HG02938 (cell line): ENCODE data around the gene TEPSIN.

Source experiments
- ATAC-seq: cut with Tn5 transposase; IDR thresholded peaks from one replicate; pipeline ENCODE4 v1.9.1; 2021; ENCODE audit warnings: mild to moderate bottlenecking, moderate library complexity; ENCODE audit not compliant: unreplicated experiment

The TEPSIN gene, protein sequence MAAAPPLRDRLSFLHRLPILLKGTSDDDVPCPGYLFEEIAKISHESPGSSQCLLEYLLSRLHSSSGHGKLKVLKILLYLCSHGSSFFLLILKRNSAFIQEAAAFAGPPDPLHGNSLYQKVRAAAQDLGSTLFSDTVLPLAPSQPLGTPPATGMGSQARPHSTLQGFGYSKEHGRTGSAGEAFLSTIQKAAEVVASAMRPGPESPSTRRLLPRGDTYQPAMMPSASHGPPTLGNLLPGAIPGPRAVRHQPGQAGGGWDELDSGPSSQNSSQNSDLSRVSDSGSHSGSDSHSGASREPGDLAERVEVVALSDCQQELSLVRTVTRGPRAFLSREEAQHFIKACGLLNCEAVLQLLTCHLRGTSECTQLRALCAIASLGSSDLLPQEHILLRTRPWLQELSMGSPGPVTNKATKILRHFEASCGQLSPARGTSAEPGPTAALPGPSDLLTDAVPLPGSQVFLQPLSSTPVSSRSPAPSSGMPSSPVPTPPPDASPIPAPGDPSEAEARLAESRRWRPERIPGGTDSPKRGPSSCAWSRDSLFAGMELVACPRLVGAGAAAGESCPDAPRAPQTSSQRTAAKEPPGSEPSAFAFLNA

DNA sequence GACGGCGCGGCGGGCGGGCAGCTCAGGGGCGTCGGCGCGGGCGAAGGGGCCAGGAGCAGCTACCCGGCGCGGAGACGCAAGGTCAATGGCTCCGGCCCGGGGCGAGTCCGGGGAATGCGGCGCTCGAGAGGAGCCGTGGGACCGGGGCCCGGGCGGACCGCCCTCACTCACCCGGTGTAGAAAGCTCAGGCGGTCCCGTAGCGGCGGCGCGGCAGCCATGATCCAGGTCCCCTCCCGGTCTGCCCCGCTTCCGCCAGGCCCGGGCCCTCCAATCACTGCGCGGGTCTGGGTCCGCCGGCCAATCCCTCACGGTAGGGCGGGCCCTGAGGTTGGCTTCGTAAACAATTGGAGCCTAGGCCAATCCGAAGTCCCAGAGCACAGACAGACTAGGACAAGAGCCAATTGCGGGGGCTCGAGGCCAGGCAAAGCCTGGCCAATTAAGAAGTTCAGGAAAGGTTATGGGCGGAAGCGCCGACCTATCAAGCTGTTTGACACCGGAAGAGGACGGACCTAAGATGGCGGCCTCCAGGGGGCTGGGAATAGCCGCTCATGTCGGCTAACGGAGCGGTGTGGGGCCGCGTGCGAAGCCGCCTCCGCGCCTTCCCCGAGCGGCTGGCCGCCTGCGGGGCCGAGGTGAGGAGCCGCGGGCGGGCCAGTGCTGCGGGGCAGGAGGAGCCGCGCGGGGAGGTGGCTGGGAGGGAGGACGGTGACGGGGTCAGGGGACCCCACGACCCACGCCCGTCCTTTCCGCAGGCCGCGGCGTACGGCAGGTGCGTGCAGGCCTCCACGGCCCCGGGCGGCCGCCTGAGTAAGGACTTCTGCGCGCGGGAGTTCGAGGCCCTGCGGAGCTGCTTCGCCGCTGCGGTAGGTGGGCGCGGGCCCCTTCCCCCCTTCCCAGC, at the start of gene TEPSIN, which contains the start of gene NDUFAF8:
TEPSIN (minus strand) TSS at position 241 of the 899 bp plus-strand sequence; CDS start at position 219, 22 bp downstream.
NDUFAF8 (plus strand) TSS at position 504 of the 899 bp plus-strand sequence; CDS start at position 550, 46 bp downstream.
- peak; percentile 92 for ATAC-seq

DNA sequence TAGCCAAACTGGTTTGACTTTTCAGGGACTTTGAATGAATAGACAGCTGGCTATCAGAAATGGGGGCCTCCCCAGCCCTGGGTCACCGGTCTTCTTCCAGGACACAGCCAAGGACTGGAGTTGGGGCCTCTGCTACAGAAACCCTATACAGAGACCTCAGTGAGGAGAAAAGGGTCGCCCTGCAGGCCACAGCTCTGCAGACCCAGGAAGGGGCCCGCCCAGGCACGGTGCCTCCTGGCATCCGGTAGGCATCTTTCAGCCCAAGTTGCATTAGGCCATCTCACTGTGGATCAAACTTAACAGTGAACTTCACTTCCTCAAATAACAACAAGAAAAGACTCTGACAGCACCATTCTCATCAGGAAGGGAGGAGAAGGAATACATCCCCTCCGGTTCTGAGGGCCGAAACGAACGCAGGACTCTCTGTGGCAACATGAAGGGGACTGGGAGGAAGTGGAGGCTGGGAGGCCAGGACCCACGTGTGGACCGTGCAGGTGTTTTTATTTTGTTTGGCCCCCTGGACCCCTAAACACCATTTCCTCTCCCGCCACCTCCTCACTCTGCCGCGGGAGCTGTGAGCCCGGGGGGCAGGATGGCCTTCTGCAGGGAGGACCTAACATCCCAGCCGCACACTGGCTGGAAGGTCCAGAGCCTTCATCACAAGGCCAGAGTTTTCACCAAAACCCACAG, 49.0 kb upstream of the TEPSIN start:
- no peak for ATAC-seq

- ATAC-seq: no peak
Observed at GRCh38 chr17:81287152-81287551, 48.3 kb upstream of the TEPSIN start.

DNA sequence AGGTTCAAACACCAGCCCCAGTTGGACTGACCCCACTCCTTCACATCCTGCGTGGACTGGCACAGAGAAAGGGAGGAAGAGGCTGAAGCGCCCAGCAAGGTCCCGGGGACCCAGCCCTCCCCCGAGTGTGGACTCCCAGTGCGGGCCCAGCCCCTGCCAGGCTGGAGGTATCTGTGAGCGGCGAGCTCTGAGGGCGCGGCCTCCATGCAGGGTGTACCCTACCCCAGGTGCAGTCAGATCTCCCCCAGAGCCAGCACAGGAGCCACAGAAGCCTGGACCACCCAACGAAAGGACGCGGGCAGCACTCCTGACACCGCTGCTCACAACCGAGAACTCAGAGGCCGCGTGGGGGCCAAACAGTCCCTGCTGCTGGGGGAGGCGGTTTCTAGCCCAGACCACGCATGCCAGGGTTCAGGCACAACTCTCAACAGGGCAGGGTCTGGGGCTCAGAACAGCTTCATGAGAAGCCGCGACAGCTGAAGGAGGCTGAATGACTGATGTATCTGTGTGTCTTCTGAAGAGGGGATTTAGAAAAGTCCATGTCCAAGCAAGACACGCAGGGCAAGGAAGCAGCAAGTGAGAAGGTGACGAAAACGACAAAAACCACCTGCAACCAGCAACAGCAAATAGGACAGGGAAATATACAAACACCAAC, 47.8 kb upstream of the TEPSIN start:
- ATAC-seq: no peak

- ATAC-seq: no peak
Observed at GRCh38 chr17:81285894-81286293, 47.0 kb upstream of the TEPSIN start.

- ATAC-seq: no peak
Observed at GRCh38 chr17:81285179-81285878, 46.5 kb upstream of the TEPSIN start.

DNA sequence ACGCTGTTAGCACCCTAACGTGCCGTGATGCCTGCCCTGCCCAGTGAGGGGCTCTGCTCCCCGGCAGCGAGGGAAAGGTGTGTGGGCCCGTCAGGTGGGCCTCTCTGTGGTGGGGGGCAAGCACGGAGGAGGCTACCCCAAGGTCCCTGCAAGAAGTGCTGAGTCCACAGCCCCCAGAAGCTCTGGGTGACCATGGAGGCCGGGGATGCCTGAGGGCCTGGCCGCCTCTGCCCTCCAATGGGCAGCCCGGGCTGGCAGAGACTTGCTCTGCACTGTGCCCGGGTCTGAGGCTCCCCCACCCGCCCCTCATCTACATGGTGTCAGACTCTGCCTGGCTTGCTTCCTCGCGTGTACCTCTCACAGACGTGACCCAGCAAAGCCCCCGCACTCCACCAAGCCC, 44.0 kb upstream of the TEPSIN start:
- no peak for ATAC-seq

DNA sequence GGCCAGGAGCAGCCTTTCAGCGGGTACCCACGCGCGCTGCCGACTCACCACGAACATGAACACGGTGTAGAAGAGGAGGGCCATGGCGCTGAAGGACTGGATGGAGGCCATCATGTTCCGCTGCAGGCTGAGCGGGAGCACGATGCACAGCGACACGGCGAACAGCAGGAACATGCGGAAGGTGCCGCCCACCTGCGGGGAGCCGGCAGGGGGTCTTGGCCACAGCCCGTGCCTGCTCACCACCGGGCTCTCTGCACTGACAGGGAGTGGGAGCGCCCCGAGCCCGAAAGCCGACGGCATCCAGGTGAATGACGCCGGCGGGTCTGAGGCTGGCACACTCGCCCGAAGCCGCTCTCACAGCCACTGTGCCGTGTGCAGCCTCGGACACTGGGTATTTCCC, 43.3 kb upstream of the TEPSIN start:
- ATAC-seq: no peak

DNA sequence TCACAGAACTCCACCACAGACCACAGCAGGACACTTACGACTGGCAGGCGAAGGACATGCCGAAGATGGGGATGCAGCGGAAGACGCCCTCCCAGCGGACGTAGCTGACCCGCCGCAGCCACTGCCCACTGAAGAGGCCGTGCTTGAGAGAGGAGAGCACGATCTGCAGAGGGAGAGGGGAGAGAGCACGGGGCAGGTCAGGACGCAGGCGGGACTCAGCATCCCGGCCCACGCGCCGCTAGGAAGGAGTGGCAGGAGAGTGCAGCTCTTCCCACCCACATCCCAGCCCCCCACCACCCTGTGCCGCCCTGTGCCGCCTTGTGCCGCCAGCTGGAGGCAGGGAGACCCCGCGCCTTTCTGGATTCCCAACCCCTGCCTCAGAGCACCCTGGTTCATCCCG, 41.7 kb upstream of the TEPSIN start:
- no peak for ATAC-seq

DNA sequence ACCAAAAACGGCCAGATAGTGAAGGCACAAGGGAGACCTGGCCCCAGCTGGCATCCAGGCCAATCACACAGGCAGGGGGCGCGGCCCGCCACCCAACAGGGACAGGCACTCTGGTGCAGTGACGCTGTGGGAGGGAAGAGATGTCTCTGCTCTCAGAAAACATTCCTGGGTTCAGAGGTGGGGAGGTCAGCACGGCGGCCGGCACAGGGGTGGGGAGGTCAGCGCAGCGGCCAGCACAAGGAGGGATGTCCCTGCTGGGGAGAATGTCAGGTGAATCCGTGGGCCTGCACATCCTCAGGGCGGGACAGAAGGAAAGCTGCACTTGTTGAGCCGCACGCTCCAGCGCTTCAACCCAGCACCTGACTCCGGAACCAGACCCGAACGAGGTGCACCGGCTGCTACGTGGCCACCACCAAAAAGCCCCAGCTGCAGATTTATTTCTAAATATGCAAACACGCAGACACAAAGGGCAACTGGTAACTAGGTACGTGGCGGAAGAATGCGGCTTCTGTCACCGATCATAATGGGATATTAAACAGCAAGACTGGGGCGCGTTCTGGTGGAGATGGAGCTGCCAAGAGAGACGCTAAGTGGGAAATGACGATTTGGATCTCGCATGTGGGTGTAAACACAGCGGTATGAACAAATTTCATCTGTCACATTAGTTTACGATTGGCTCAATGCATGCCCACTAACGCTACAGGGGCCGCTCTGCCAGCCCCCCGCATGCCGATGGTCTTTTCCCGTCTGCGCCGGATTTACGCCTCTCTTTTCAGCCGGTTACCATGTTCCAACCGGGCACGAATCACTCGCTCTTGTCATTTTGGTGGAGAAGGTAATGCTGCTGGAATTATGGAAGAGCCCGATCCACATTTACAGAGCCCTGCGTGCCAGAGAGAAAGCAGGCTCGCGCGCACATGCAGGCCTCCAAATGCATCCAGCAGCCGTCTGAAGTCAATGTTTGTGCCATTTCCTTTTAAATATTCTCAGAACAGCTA, 40.7 kb upstream of the TEPSIN start:
- no peak for ATAC-seq

GRCh38 chr17:81278831-81279230, 40.0 kb upstream of the TEPSIN start:
- ATAC-seq: no peak

DNA sequence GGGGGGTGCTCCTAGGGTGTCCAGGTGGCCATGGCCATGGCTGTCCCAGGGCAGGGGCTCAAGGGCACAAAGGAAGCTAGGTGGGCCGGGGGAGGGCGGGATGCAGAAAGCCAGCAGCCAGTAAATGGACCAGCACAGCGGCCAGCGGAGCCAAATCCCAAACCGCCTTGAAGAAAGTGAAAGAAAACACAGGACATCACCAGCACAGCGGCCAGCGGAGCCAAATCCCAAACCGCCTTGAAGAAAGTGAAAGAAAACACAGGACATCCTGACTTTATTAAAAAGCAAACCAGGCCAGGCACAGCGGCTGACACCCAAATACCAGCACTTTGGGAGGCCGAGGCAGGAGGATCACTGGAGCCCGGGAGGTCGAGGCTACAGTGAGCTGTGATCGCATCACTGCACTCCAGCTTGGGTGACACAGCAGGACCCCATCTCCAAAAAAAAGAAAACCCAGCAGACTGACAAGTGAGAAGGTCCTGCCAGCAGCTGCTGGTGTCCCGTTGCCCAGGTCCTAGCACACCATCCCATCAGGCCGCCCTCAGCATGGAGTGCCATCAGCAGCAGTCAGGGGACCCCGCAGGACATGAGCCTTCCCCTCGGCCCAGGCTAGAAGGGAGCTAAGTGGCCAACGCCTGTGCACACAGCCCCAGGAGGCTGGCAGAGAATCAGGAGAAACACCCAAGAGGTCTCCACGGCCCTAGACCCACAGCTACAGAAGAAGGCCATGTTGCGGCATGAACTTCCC, 39.3 kb upstream of the TEPSIN start:
- ATAC-seq: no peak

DNA sequence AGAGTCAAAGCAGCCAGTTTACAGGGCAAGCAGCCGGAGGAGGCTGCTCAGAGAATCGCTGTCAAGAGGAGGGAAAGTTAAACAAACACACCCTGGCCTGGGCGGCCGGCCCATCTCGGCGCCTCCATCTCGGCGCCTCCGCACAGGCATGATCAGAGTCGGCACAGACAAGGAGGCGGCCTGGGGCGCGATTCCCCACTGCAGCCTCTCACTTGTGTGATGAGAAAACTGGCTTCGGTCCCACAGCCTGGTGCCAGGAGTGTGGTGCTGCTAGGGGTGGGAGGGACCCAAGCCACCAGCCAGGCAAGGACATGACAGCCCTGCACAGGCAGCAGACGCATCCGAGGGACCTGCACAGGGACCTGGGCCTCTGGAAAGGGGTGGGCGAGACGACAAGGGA, 38.6 kb upstream of the TEPSIN start:
- no peak for ATAC-seq

DNA sequence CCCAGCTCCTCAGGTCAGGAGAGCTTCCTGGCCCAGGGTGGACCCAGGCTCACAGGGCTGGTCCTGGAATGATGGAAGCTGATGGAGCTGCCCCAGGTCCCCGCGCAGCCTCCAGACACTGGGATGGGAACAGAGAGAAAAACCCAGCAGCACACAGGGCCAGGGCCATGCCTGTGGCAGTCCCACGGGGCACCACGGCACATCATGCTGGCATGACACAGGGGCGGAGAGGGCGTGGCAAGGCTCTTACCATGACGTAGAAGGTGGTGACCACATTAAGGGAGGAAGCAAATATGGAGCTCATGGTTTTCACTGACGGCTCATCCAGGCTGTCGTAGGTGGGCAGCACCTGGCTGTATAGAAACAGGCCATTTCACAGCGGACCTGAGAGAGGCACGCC, 37.9 kb upstream of the TEPSIN start:
- no peak for ATAC-seq

DNA sequence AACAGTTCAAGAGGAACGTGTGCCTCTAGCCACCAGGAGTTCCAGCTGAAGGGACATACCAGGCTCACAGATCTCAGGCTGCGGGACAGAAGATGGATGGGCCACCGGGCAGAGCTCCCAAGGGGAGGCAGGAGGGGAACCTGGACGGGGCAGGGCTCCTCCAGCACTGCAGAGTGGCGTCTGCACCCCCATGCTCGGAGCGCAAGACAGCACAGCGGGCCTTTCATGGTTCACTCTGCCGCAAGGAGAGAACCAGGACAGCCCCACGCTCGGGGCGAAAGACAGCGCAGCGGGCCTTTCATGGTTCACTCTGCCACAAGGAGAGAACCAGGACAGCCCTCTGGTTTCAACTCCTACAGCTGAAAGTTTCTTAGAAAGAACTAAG, 35.6 kb upstream of the TEPSIN start:
- ATAC-seq: no peak

DNA sequence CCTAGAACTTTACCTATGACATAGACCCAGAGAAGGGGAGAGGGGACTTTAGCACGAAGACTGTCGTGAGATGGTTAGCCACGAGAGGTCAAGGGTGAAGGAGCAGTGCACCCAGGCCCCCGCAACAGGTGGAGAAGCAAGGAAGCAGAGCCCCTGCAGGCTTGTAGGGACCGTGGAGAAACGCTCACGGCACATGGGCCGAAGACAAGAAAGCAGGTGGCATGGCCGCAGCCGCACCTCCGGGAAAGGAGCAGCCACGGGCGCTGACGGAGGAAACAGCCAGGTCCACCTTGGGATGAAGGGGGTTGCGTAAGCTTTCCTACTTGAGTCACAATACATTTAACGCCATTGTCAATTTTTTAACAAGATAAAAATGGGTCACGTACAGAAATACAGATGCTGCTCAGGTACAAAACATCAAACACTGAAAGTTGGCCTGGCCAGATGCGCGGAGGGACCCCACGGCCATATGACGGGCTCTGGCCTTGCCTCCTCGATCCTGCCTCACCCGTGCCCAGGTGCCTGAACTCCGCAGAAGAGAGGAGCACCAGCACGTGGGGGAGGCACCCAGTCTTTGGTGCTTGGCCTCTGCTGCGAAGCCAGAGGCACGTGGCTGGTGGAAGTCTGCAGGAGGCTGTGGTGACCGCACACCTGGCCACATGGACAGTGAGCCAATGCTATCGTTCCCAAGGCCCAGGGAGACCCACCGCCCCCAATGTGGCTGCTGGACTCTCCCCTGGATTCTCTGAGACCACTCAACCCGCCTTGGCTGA, 35.0 kb upstream of the TEPSIN start:
- ATAC-seq: no peak

GRCh38 chr17:81272616-81273015, 33.8 kb upstream of the TEPSIN start:
- no peak for ATAC-seq
